WTC11 (cell line): ENCODE data around the gene OR1D5. TPM values are rescaled to one million over a fixed set of nuclear protein-coding genes. Genes with fewer than 3 reads are reported as not detected.
"Not testable (repeated sequence)": the region's sequence is repeated elsewhere in the genome, so short reads cannot be mapped to it uniquely, and the experiment has no call there.

Experiments
- ATAC-seq: fragments of 200-7000 bp; cut with Tn5 transposase; 2 replicates; pipeline ENCODE4 v1.10.0; 2021; ENCODE audit warnings: mild to moderate bottlenecking, moderate library complexity
- Bru-seq: library from RNA; stranded (reverse); fragments of 400-500 nt; gene quantifications from one replicate; lab custom pipeline; 2021; lab: Mats Ljungman, UMichigan
- CTCF ChIA-PET: fragments of 300-600 bp; sonication (Branson Sonifier 250); formaldehyde crosslinking; loops from one replicate; lab custom pipeline; 2021; ENCODE audit warnings: antibody characterized with exemption; lab: Charles Lee
- POLR2A ChIA-PET: fragments of 350-600 bp; sonication (Branson Sonifier 250); formaldehyde crosslinking; loops from one replicate; lab custom pipeline; 2021; ENCODE audit warnings: antibody characterized with exemption; lab: Charles Lee
- DNase-seq: peaks from one replicate; pipeline ENCODE4 v3.0.0; 2021; ENCODE audit warnings: low spot score
- H3K27ac Mint-ChIP-seq: 2 replicates; pipeline ENCODE4 v1.8.0; 2021; ENCODE audit warnings: mixed read lengths
- H3K27me3 Mint-ChIP-seq: 2 replicates; pipeline ENCODE4 v1.8.0; 2021; ENCODE audit warnings: low read depth, mild to moderate bottlenecking, moderate library complexity, mixed read lengths
- H3K36me3 Mint-ChIP-seq: 2 replicates; pipeline ENCODE4 v1.8.0; 2021; ENCODE audit warnings: mixed read lengths
- H3K4me1 Mint-ChIP-seq: 2 replicates; pipeline ENCODE4 v1.8.0; 2022; ENCODE audit warnings: mixed read lengths
- H3K4me3 Mint-ChIP-seq: 2 replicates; pipeline ENCODE4 v1.8.0; 2021; ENCODE audit warnings: mild to moderate bottlenecking, moderate library complexity, mixed read lengths
- H3K9me3 Mint-ChIP-seq: 2 replicates; pipeline ENCODE4 v1.8.0; 2021; ENCODE audit warnings: mixed read lengths
- ARID4B ChIP-seq: sonication (generic); formaldehyde crosslinking; IDR thresholded peaks from 2 replicates; pipeline ENCODE4 v1.8.0; 2023; ENCODE audit warnings: missing genetic modification reagents, mild to moderate bottlenecking, borderline replicate concordance
- CDX4 ChIP-seq: fragments of 250-450 bp; sonication (Bioruptor Pico); IDR thresholded peaks from 2 replicates; pipeline ENCODE4 v1.9.0; 2021; ENCODE audit warnings: moderate library complexity, mild to moderate bottlenecking, inconsistent platforms, borderline replicate concordance
- EMX1 ChIP-seq: fragments of 250-450 bp; sonication (Bioruptor Pico); IDR thresholded peaks from 2 replicates; pipeline ENCODE4 v1.8.0; 2021; ENCODE audit warnings: mild to moderate bottlenecking
- GTF2I ChIP-seq: fragments of 250-450 bp; sonication (Bioruptor Pico); conservative IDR thresholded peaks from 2 replicates; pipeline ENCODE4 v1.4.0; 2021; ENCODE audit warnings: mild to moderate bottlenecking
- HMGA2 ChIP-seq: fragments of 250-450 bp; sonication (Bioruptor Pico); IDR thresholded peaks from 2 replicates; pipeline ENCODE4 v1.4.0; 2021; ENCODE audit warnings: mild to moderate bottlenecking, moderate library complexity
- JUN ChIP-seq: sonication (generic); formaldehyde crosslinking; IDR thresholded peaks from 2 replicates; pipeline ENCODE4 v1.8.0; 2023; ENCODE audit warnings: mild to moderate bottlenecking, missing genetic modification reagents
- MYBL2 ChIP-seq: sonication (generic); formaldehyde crosslinking; IDR thresholded peaks from 2 replicates; pipeline ENCODE4 v1.8.1; 2023; ENCODE audit warnings: mild to moderate bottlenecking, moderate library complexity, missing genetic modification reagents
- SOX15 ChIP-seq: fragments of 250-450 bp; sonication (Bioruptor Pico); IDR thresholded peaks from 2 replicates; pipeline ENCODE4 v1.9.0; 2021; ENCODE audit warnings: mild to moderate bottlenecking
- TEAD4 ChIP-seq: sonication (generic); formaldehyde crosslinking; IDR thresholded peaks from 2 replicates; pipeline ENCODE4 v1.8.0; 2022; ENCODE audit warnings: mild to moderate bottlenecking, missing genetic modification reagents
- ZBTB21 ChIP-seq: sonication (generic); formaldehyde crosslinking; IDR thresholded peaks from 2 replicates; pipeline ENCODE4 v1.8.1; 2023; ENCODE audit warnings: mild to moderate bottlenecking, missing genetic modification reagents, borderline replicate concordance
- ZMAT4 ChIP-seq: fragments of 250-450 bp; sonication (Bioruptor Pico); IDR thresholded peaks from 2 replicates; pipeline ENCODE4 v1.9.0; 2021; ENCODE audit warnings: mild to moderate bottlenecking
- ZNF121 ChIP-seq: sonication (generic); formaldehyde crosslinking; IDR thresholded peaks from 2 replicates; pipeline ENCODE4 v1.8.0; 2023; ENCODE audit warnings: missing genetic modification reagents
- ZNF263 ChIP-seq: sonication (generic); formaldehyde crosslinking; IDR thresholded peaks from 2 replicates; pipeline ENCODE4 v1.8.1; 2022; ENCODE audit warnings: low read depth, mild to moderate bottlenecking, moderate library complexity, missing genetic modification reagents
- long read RNA-seq, 3 experiments: library from RNA in 1 of 3; library from capped mRNA in 1 of 3; library from polyadenylated mRNA in 1 of 3; unstranded in 2 of 3; stranded (forward) in 1 of 3; transcript quantifications; one replicate each; pipeline ENCODE4 v2.0.0, GENCODE V29; 2021
- total RNA-seq: library from RNA; stranded (reverse); gene quantifications from 3 replicates; pipeline ENCODE4 v1.2.3, GENCODE V29; 2021
- TF ChIP-seq, protein P1 (sequence below): sonication (generic); formaldehyde crosslinking; IDR thresholded peaks from 2 replicates; pipeline ENCODE4 v1.8.0; 2023; ENCODE audit warnings: mild to moderate bottlenecking, missing genetic modification reagents
- TF ChIP-seq, protein P2 (sequence below): sonication (generic); formaldehyde crosslinking; IDR thresholded peaks from 2 replicates; pipeline ENCODE4 v1.8.1; 2023; ENCODE audit warnings: mild to moderate bottlenecking, moderate library complexity, missing genetic modification reagents
- TF ChIP-seq, protein P3 (sequence below): sonication (generic); formaldehyde crosslinking; IDR thresholded peaks from 2 replicates; pipeline ENCODE4 v1.8.1; 2023; ENCODE audit warnings: mild to moderate bottlenecking, missing genetic modification reagents
- TF ChIP-seq, protein P4 (sequence below): sonication (generic); formaldehyde crosslinking; conservative IDR thresholded peaks from 2 replicates; pipeline ENCODE4 v1.8.1; 2023; ENCODE audit warnings: mild to moderate bottlenecking, low read depth, missing genetic modification reagents, moderate library complexity

OR1D5 gene
- total RNA-seq (not detected in 3 replicates), Bru-seq, nascent RNA (not detected)
- long read RNA-seq, experiment 1 = 0 reads
- long read RNA-seq, experiment 2 = 0 reads
- long read RNA-seq, experiment 3 = 0 reads

GRCh38 chr17:3063507-3063906 lies at the start of gene OR1D5:
TSS of gene OR1D5 (minus strand) at chr17:3063607. CDS start at chr17:3063607, 0 bp downstream.
- DNase-seq, H3K36me3 Mint-ChIP-seq, H3K9me3 Mint-ChIP-seq, H3K27ac Mint-ChIP-seq, ATAC-seq, H3K27me3 Mint-ChIP-seq, H3K4me1 Mint-ChIP-seq, H3K4me3 Mint-ChIP-seq, CTCF ChIA-PET, POLR2A ChIA-PET: not testable (repeated sequence)

DNA sequence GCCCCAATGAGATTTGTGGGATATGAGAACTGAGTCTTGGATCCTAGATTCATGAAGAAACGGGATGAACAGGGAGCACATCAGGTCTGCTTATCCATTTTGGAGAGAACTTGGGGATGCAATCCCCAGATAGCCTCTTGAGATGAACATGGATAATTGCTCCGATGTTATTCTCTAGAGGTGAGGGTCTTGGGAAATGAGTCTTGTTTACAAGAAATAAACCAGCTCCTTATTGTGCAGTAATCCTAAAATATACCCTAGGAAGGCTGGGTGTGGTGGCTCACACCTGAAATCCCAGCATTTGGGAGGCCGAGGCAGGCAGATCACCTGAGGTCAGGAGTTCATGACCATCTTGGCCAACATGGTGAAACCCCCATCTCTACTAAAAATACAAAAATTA lies 40.9 kb upstream of the OR1D5 start, which contains the start of gene OR1D2:
Gene OR1D2 (minus strand): TSS at position 101 of the 400 bp plus-strand sequence. CDS start 11,426 bp downstream, outside the sequence.
- Mint-ChIP-seq H3K27me3 (peaks cover 16% of the 10 kb centered on the region), H3K27ac (no peak within 1 kb of the TSS), H3K4me1 (no peaks in the 10 kb centered on the region), H3K9me3 (peaks cover 30% of the 10 kb centered on the region), H3K36me3 (no peaks in the 10 kb centered on the region), H3K4me3 (no peak within 1 kb of the TSS)
- ChIA-PET CTCF (no interaction called here), POLR2A (no interaction called here)
- TF ChIP-seq CDX4 (CRISPR knock-in tag) = no peak
- TF ChIP-seq GTF2I (CRISPR knock-in tag) = no peak
- no peak for TF ChIP-seq ZNF121 (CRISPR knock-in tag)
- TF ChIP-seq TEAD4 = no peak
- TF ChIP-seq ARID4B (CRISPR knock-in tag) = no peak
- TF ChIP-seq JUN (CRISPR knock-in tag) = no peak
- TF ChIP-seq ZNF263 (CRISPR knock-in tag) = no peak
- TF ChIP-seq ZBTB21 (CRISPR knock-in tag) = no peak
- TF ChIP-seq MYBL2 (CRISPR knock-in tag) = no peak
- TF ChIP-seq EMX1 (CRISPR knock-in tag) = no peak
- TF ChIP-seq, protein P1, sequence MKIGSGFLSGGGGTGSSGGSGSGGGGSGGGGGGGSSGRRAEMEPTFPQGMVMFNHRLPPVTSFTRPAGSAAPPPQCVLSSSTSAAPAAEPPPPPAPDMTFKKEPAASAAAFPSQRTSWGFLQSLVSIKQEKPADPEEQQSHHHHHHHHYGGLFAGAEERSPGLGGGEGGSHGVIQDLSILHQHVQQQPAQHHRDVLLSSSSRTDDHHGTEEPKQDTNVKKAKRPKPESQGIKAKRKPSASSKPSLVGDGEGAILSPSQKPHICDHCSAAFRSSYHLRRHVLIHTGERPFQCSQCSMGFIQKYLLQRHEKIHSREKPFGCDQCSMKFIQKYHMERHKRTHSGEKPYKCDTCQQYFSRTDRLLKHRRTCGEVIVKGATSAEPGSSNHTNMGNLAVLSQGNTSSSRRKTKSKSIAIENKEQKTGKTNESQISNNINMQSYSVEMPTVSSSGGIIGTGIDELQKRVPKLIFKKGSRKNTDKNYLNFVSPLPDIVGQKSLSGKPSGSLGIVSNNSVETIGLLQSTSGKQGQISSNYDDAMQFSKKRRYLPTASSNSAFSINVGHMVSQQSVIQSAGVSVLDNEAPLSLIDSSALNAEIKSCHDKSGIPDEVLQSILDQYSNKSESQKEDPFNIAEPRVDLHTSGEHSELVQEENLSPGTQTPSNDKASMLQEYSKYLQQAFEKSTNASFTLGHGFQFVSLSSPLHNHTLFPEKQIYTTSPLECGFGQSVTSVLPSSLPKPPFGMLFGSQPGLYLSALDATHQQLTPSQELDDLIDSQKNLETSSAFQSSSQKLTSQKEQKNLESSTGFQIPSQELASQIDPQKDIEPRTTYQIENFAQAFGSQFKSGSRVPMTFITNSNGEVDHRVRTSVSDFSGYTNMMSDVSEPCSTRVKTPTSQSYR (CRISPR knock-in tag) = no peak
- TF ChIP-seq, protein P2, sequence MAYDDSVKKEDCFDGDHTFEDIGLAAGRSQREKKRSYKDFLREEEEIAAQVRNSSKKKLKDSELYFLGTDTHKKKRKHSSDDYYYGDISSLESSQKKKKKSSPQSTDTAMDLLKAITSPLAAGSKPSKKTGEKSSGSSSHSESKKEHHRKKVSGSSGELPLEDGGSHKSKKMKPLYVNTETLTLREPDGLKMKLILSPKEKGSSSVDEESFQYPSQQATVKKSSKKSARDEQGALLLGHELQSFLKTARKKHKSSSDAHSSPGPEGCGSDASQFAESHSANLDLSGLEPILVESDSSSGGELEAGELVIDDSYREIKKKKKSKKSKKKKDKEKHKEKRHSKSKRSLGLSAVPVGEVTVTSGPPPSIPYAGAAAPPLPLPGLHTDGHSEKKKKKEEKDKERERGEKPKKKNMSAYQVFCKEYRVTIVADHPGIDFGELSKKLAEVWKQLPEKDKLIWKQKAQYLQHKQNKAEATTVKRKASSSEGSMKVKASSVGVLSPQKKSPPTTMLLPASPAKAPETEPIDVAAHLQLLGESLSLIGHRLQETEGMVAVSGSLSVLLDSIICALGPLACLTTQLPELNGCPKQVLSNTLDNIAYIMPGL (CRISPR knock-in tag) = no peak
- no peak for TF ChIP-seq HMGA2
- no peak for TF ChIP-seq SOX15 (CRISPR knock-in tag)
- TF ChIP-seq, protein P3, sequence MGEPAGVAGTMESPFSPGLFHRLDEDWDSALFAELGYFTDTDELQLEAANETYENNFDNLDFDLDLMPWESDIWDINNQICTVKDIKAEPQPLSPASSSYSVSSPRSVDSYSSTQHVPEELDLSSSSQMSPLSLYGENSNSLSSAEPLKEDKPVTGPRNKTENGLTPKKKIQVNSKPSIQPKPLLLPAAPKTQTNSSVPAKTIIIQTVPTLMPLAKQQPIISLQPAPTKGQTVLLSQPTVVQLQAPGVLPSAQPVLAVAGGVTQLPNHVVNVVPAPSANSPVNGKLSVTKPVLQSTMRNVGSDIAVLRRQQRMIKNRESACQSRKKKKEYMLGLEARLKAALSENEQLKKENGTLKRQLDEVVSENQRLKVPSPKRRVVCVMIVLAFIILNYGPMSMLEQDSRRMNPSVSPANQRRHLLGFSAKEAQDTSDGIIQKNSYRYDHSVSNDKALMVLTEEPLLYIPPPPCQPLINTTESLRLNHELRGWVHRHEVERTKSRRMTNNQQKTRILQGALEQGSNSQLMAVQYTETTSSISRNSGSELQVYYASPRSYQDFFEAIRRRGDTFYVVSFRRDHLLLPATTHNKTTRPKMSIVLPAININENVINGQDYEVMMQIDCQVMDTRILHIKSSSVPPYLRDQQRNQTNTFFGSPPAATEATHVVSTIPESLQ (CRISPR knock-in tag) = no peak
- TF ChIP-seq, protein P4, sequence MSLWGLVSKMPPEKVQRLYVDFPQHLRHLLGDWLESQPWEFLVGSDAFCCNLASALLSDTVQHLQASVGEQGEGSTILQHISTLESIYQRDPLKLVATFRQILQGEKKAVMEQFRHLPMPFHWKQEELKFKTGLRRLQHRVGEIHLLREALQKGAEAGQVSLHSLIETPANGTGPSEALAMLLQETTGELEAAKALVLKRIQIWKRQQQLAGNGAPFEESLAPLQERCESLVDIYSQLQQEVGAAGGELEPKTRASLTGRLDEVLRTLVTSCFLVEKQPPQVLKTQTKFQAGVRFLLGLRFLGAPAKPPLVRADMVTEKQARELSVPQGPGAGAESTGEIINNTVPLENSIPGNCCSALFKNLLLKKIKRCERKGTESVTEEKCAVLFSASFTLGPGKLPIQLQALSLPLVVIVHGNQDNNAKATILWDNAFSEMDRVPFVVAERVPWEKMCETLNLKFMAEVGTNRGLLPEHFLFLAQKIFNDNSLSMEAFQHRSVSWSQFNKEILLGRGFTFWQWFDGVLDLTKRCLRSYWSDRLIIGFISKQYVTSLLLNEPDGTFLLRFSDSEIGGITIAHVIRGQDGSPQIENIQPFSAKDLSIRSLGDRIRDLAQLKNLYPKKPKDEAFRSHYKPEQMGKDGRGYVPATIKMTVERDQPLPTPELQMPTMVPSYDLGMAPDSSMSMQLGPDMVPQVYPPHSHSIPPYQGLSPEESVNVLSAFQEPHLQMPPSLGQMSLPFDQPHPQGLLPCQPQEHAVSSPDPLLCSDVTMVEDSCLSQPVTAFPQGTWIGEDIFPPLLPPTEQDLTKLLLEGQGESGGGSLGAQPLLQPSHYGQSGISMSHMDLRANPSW (CRISPR knock-in tag) = no peak
- no peak for TF ChIP-seq ZMAT4 (CRISPR knock-in tag)
- no peak for DNase-seq
- no peak for ATAC-seq

- CTCF ChIA-PET, H3K36me3 Mint-ChIP-seq: not testable (repeated sequence)
These were observed 10.4 kb upstream of the OR1D5 start for GRCh38 chr17:3073850-3074249.

More at GRCh38 chr17:3073850-3074249, 10.4 kb upstream of the OR1D5 start:
- H3K4me3 Mint-ChIP-seq, H3K9me3 Mint-ChIP-seq, H3K27ac Mint-ChIP-seq, POLR2A ChIA-PET, H3K27me3 Mint-ChIP-seq, DNase-seq, ATAC-seq, H3K4me1 Mint-ChIP-seq: not testable (repeated sequence)
